PC-3 (cell line): Measurements from ENCODE around the gene CRACR2B. TPM values are rescaled to one million over a fixed set of nuclear protein-coding genes. Genes with fewer than 3 reads are reported as not detected.

Experiments used
- ATAC-seq: fragments of 200-7000 bp; cut with Tn5 transposase; 2 replicates; pipeline ENCODE4 v1.9.1; 2020; ENCODE audit warnings: mild to moderate bottlenecking, moderate library complexity
- BruUV-seq: library from RNA; stranded (reverse); fragments of 400-500 nt; replicated peaks from 2 replicates; lab custom pipeline; 2021; lab: Mats Ljungman, UMichigan
- CTCF ChIA-PET: fragments of 300-600 bp; sonication (Branson Sonifier 250); formaldehyde crosslinking; loops from one replicate; lab custom pipeline; 2022; ENCODE audit warnings: antibody characterized with exemption; lab: Charles Lee
- POLR2A ChIA-PET: fragments of 300-600 bp; sonication (Branson Sonifier 250); formaldehyde crosslinking; loops from one replicate; lab custom pipeline; 2022; ENCODE audit warnings: antibody characterized with exemption; ENCODE audit not compliant: unreplicated experiment; lab: Charles Lee
- DNase-seq: peaks from one replicate; pipeline ENCODE4 v3.0.0-alpha.2; 2015
- H2AFZ ChIP-seq: fragments of 300-600 bp; sonication (generic); 2 replicates; pipeline ENCODE4 v1.6.0; 2016; ENCODE audit warnings: antibody characterized with exemption, low read length
- H3F3A ChIP-seq: fragments of 300-600 bp; sonication (generic); one replicate; pipeline ENCODE4 v1.6.0; 2017; ENCODE audit warnings: antibody characterized with exemption, low read length, control low read depth, mild to moderate bottlenecking; ENCODE audit not compliant: unreplicated experiment
- H3K27ac ChIP-seq: fragments of 300-600 bp; sonication (generic); 2 replicates; pipeline ENCODE4 v1.5.1; 2016; ENCODE audit warnings: mild to moderate bottlenecking, low read length
- H3K27me3 ChIP-seq: fragments of 300-600 bp; sonication (generic); 2 replicates; pipeline ENCODE4 v1.6.1; 2016; ENCODE audit warnings: low read length, mixed read lengths
- H3K36me3 ChIP-seq: fragments of 300-600 bp; sonication (generic); 2 replicates; pipeline ENCODE4 v1.6.1; 2016; ENCODE audit warnings: low read depth, mixed run types, low read length, mixed read lengths
- H3K4me1 ChIP-seq: fragments of 300-600 bp; sonication (generic); 2 replicates; pipeline ENCODE4 v1.5.1; 2016; ENCODE audit warnings: low read length; ENCODE audit not compliant: insufficient read depth
- H3K4me2 ChIP-seq: fragments of 300-600 bp; sonication (generic); 2 replicates; pipeline ENCODE4 v1.6.0; 2016; ENCODE audit warnings: low read length
- H3K4me3 ChIP-seq: fragments of 300-600 bp; sonication (generic); 2 replicates; pipeline ENCODE4 v1.5.1; 2016; ENCODE audit warnings: mild to moderate bottlenecking, low read length, mixed read lengths
- H3K79me2 ChIP-seq: fragments of 300-600 bp; sonication (generic); 2 replicates; pipeline ENCODE4 v1.6.1; 2017; ENCODE audit warnings: low read length, mixed read lengths
- H3K9ac ChIP-seq: fragments of 300-600 bp; sonication (generic); 2 replicates; pipeline ENCODE4 v1.6.0; 2016; ENCODE audit warnings: mild to moderate bottlenecking, low read length
- H3K9me2 ChIP-seq: fragments of 300-600 bp; sonication (generic); replicated peaks from 2 replicates; pipeline ENCODE4 v1.6.1; 2016; ENCODE audit warnings: mixed run types, low read length, mixed read lengths
- H3K9me3 ChIP-seq: fragments of 300-600 bp; sonication (generic); 2 replicates; pipeline ENCODE4 v1.6.1; 2016; ENCODE audit warnings: low read length, mixed read lengths
- H4K20me1 ChIP-seq: fragments of 300-600 bp; sonication (generic); 2 replicates; pipeline ENCODE4 v1.6.1; 2016; ENCODE audit warnings: low read length, mixed read lengths
- EZH2 ChIP-seq: fragments of 300-600 bp; sonication (generic); IDR thresholded peaks from one replicate; pipeline ENCODE4 v1.6.1; 2017; ENCODE audit warnings: antibody characterized with exemption, mild to moderate bottlenecking, low read length; ENCODE audit not compliant: unreplicated experiment
- EZH2phosphoT487 ChIP-seq: fragments of 300-600 bp; sonication (generic); IDR thresholded peaks from 2 replicates; pipeline ENCODE4 v1.6.1; 2018; ENCODE audit warnings: mild to moderate bottlenecking, antibody characterized with exemption, low read length, borderline replicate concordance
- intact Hi-C: fragments of 100-400 bp; cut with micrococcal nuclease; formaldehyde crosslinking; loops from 2 replicates; pipeline ENCODE4 v1.9.0; 2023
- total RNA-seq: library from RNA; depleted of rRNA; stranded (reverse); fragments of >200 nt; gene quantifications from 2 replicates; pipeline ENCODE4 v1.2.3, GENCODE V29; 2014
- TF ChIP-seq, protein P1 (sequence below): fragments of 300-600 bp; sonication (generic); conservative IDR thresholded peaks from 2 replicates; pipeline ENCODE4 v1.5.1; 2017; ENCODE audit warnings: antibody characterized with exemption, low read depth, mild to moderate bottlenecking, low read length

Gene CRACR2B
- total RNA-seq, 1 experiment from 2014 or later: 10.6 TPM

DNA sequence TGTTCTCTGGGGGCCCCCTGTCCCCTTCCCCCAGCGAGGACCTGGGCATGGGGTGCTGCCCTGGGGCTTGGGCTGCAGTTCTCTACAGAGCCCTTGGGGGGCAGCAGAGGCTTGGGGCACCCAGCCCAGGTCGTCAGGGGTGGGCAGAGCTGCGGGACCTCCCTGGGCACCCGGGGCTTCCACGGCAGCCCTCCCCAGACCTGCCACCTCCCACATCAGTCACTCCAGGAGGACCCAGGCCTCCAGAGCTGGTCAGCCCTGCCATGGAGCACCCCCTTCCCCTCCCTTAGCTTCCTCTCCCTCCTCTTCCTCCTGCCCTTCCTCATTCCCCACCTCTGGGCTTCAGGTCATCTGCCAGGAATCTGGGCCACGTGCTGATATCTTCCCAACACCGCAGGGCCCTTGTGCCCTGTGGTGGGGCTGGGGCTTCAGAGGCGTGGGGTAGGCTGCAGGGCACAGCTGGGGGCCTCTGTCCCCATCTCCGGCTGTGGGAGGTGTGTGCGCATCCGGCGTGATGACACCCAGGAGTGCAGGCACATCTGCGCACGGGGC, 20.7 kb downstream of the CRACR2B start:
- H3K4me3 ChIP-seq: no peak overlapping the region
- ATAC-seq (no peak), DNase-seq (no peak)
- H3K27me3 ChIP-seq: no peaks in the 10 kb centered on the region
- H3K4me2 ChIP-seq: no peak overlapping the region
- TF ChIP-seq, protein P1, sequence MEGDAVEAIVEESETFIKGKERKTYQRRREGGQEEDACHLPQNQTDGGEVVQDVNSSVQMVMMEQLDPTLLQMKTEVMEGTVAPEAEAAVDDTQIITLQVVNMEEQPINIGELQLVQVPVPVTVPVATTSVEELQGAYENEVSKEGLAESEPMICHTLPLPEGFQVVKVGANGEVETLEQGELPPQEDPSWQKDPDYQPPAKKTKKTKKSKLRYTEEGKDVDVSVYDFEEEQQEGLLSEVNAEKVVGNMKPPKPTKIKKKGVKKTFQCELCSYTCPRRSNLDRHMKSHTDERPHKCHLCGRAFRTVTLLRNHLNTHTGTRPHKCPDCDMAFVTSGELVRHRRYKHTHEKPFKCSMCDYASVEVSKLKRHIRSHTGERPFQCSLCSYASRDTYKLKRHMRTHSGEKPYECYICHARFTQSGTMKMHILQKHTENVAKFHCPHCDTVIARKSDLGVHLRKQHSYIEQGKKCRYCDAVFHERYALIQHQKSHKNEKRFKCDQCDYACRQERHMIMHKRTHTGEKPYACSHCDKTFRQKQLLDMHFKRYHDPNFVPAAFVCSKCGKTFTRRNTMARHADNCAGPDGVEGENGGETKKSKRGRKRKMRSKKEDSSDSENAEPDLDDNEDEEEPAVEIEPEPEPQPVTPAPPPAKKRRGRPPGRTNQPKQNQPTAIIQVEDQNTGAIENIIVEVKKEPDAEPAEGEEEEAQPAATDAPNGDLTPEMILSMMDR: peak; percentile 75
- TF ChIP-seq EZH2: no peak
- no TSS peak for BruUV-seq
- H3K9ac ChIP-seq: no peak overlapping the region
- no peaks in the 10 kb centered on the region for H3K9me2 ChIP-seq
- no peaks in the 10 kb centered on the region; the same call in 1 of the 2 replicates for H4K20me1 ChIP-seq
- peaks cover 32% of the 10 kb centered on the region for H3K4me1 ChIP-seq
- no peaks in the 10 kb centered on the region for H3F3A ChIP-seq
- H2AFZ ChIP-seq: no peak overlapping the region
- intact Hi-C loops: no loop called here
- no peak overlapping the region for H3K27ac ChIP-seq
- H3K79me2 ChIP-seq: peaks cover 38% of the 10 kb centered on the region
- ChIA-PET POLR2A (no interaction called here), CTCF (no interaction called here)
- H3K36me3 ChIP-seq: no peaks in the 10 kb centered on the region; the same call in 1 of the 2 replicates
- H3K9me3 ChIP-seq: no peaks in the 10 kb centered on the region

DNA sequence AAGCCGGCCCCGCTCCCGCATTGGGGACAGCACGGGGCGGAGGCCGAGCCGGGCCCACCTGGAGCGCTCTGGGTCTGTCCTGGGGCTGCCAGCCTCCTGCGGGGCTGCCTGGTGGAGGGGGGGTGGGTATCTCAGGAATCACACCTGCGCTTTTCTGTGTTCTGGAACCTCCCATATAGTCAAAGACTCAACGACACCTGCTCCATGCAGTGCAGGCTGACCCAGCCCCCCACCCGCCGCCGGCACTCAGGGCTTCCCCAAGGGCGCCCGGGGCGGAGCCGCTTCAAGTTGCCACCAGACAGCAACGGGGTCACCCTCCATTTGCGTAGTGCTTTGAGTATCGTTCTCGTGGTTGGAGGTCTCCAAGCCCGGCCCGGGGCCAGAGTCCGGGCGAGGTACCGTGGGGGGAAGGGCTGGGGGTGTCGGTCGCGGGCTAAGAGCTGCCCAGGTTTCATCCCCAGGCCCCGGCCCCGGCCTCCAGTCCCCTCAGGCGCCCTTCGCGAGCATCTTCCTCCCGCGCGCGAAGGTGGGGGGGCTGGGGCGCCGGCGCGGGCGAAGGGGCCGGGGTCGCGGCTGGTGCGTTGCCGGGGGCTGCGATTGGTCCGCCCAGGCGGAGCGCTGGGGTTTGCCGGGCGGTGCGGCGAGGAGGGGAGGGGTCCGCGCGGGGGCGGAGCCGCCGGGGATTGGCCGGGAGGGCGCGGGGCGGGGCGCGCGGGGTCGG, 21.5 kb downstream of the CRACR2B start:
- H3F3A ChIP-seq: no peaks in the 10 kb centered on the region
- no peak overlapping the region for H2AFZ ChIP-seq
- H3K9ac ChIP-seq: no peak overlapping the region
- TF ChIP-seq, protein P1: no peak
- TF ChIP-seq EZH2: no peak
- TF ChIP-seq EZH2phosphoT487: no peak
- ATAC-seq (no peak), DNase-seq (no peak)
- H3K9me3 ChIP-seq: no peaks in the 10 kb centered on the region
- no peak overlapping the region for H3K27ac ChIP-seq
- no peaks in the 10 kb centered on the region for H3K9me2 ChIP-seq
- intact Hi-C loops: no loop called here
- H3K4me1 ChIP-seq: peaks cover 24% of the 10 kb centered on the region
- H3K4me2 ChIP-seq: no peak overlapping the region
- H3K36me3 ChIP-seq: no peaks in the 10 kb centered on the region; the same call in 1 of the 2 replicates
- peaks cover 32% of the 10 kb centered on the region for H3K79me2 ChIP-seq
- no peaks in the 10 kb centered on the region for H3K27me3 ChIP-seq
- BruUV-seq: no TSS peak
- ChIA-PET POLR2A (no interaction called here), CTCF (no interaction called here)
- H3K4me3 ChIP-seq: no peak overlapping the region
- no peaks in the 10 kb centered on the region; the same call in 1 of the 2 replicates for H4K20me1 ChIP-seq
